BE2C (cell line): ENCODE data around the gene SEC16A.

Experiments used
- DNase-seq: peaks from one replicate; pipeline ENCODE4 v3.0.0-alpha.2; 2020
- H3K27me3 ChIP-seq: fragments of 250-450 bp; sonication (Bioruptor Pico); 2 replicates; pipeline ENCODE4 v1.5.1; 2020; ENCODE audit warnings: mild to moderate bottlenecking
- H3K36me3 ChIP-seq: fragments of 250-450 bp; sonication (Bioruptor Pico); 2 replicates; pipeline ENCODE4 v1.5.1; 2020; ENCODE audit warnings: mild to moderate bottlenecking
- H3K4me1 ChIP-seq: fragments of 250-450 bp; sonication (Bioruptor Pico); 2 replicates; pipeline ENCODE4 v1.5.1; 2020
- H3K4me3 ChIP-seq: 2 replicates; pipeline ENCODE4 v1.5.1; 2011; ENCODE audit warnings: low read depth, low read length
- H3K9me3 ChIP-seq: fragments of 250-450 bp; sonication (Bioruptor Pico); 2 replicates; pipeline ENCODE4 v1.5.1; 2020
- TF ChIP-seq, protein P1 (sequence below): IDR thresholded peaks from 2 replicates; pipeline ENCODE4 v1.5.1; 2012; ENCODE audit warnings: mild to moderate bottlenecking, low read depth, low read length

The SEC16A gene

DNA sequence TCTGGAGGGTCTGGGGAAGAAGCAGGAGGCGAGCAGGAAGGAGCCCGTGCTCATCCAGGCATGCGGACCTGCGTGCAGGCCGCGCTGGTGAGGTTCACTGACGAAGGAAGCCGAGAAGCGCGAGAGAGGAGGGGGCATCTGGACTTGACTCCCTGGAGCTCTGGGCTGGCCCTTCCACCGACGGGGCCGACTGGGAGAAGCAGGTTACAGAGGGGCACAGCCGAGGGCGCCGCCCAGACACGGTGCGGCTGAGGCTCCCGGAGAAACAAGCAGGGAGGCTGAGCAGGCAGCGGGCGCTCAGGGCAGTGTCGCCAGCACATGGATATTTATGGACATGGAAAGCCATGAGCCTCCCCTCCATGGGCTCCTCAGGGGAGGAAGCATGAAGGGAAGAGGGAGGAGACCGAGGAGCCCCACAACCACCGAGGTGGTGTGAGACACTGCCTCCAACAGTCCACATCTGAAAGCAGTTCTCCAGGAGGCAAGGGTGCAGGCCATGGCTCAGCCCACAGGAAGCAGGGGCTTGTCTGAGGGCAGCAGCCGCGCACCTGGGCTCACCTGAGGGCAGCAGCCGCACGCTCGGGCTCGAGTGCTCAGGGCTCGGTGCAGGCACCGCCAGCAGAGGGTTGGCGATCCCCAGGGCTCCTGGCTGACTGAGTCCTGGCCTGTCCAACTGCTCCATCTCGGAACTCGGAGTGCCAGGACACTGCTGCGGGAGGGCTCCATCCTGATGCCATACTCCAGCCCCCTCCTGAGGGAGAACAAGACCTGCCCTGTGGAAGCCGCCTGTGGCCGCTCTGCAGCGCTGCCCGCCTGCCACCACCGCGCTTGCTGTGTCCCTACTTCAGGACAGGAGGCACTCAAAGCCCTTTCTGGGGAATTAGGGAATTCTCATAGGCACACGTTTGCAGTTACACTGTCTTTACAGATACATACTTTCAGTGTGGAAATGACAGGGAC lies 27.5 kb downstream of the SEC16A start:
- no peaks in the 10 kb centered on the region for H3K4me1 ChIP-seq
- no peak for DNase-seq
- TF ChIP-seq, protein P1, sequence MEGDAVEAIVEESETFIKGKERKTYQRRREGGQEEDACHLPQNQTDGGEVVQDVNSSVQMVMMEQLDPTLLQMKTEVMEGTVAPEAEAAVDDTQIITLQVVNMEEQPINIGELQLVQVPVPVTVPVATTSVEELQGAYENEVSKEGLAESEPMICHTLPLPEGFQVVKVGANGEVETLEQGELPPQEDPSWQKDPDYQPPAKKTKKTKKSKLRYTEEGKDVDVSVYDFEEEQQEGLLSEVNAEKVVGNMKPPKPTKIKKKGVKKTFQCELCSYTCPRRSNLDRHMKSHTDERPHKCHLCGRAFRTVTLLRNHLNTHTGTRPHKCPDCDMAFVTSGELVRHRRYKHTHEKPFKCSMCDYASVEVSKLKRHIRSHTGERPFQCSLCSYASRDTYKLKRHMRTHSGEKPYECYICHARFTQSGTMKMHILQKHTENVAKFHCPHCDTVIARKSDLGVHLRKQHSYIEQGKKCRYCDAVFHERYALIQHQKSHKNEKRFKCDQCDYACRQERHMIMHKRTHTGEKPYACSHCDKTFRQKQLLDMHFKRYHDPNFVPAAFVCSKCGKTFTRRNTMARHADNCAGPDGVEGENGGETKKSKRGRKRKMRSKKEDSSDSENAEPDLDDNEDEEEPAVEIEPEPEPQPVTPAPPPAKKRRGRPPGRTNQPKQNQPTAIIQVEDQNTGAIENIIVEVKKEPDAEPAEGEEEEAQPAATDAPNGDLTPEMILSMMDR: no peak
- H3K4me3 ChIP-seq: no peak overlapping the region
- H3K27me3 ChIP-seq: no peaks in the 10 kb centered on the region
- H3K9me3 ChIP-seq: no peaks in the 10 kb centered on the region
- H3K36me3 ChIP-seq: peaks cover 63% of the 10 kb centered on the region

DNA sequence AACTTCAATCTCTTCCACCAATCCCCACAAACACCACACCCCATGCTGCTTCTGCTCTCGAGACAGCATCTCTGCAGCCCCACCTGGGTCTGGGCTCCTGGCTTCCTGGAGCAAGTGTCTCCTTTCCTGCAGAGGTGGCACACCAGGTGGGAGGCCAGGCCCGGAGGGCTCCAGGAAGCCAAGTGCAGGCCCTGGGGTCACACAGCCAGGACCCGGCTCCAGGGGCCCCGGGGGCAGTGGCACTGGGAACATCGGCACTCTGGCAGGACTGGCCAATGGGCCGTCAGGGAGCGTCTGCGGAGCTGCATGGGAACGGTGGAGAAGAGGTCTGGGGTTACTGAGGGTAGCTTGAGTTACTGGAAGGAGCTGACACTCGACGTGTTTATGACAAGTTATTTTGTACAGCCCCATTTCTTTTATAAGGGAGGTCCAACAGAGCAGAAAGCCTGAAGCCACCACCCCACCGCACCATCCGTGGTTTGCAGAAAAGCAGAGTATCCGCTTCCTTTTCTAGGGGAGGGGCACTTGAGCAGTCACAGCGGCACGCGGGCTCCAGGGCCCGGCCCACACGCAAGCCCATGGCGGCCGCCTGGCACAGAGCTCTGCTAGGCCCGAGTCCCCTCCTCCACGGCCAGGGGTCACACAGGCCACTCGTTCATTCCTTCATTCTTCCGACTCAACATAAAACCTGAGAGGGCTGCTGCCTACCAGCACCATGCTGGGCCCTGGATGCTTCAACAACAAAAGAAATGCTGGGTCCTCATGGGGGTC lies 28.6 kb downstream of the SEC16A start:
- Histone ChIP-seq H3K9me3 (no peaks in the 10 kb centered on the region), H3K4me3 (no peak overlapping the region), H3K36me3 (peaks cover 63% of the 10 kb centered on the region), H3K27me3 (no peaks in the 10 kb centered on the region), H3K4me1 (no peaks in the 10 kb centered on the region)
- TF ChIP-seq, protein P1: no peak
- DNase-seq: no peak

GRCh38 chr9:136453326-136453725 lies 29.5 kb downstream of the SEC16A start:
- H3K9me3 ChIP-seq: no peaks in the 10 kb centered on the region
- no peak overlapping the region for H3K4me3 ChIP-seq
- TF ChIP-seq, protein P1: no peak
- H3K27me3 ChIP-seq: no peaks in the 10 kb centered on the region
- H3K4me1 ChIP-seq: no peaks in the 10 kb centered on the region
- DNase-seq: no peak
- peaks cover 62% of the 10 kb centered on the region for H3K36me3 ChIP-seq

DNA sequence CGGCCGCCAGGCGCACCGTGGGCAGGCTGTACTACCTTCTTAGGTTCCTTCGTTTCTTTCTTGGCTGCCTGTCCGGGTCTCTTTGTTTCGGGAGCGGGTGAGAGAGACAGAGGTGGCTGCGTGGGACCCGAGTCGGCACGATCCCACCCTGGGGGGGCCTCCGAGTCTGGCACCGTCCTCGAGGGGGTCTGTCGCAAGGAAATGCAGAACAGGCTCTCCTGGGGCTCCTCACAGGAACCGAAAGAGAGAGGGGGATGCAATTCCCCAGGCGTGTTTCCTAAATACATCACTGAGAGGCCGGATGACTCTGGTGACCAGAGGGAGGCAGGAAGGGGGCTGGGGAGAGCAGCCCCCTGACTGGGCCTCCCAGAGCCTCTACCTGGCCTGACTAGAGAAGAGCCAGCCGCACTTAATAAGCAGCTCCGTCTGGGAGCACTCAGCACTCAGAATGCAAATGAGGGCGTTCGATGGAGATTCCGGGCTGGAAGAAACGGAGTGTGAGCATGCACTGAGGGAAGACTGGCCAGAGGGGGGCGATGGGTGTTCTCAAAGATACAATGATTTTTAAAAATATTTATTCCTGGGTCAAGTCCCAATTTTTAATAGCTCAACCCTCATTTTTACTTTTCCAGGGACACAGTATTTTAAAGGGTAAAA lies 31.5 kb downstream of the SEC16A start:
- Histone ChIP-seq H3K4me1 (no peaks in the 10 kb centered on the region), H3K36me3 (peaks cover 61% of the 10 kb centered on the region), H3K27me3 (no peaks in the 10 kb centered on the region), H3K4me3 (no peak overlapping the region), H3K9me3 (no peaks in the 10 kb centered on the region)
- no peak for DNase-seq
- TF ChIP-seq, protein P1: peak; percentile 5; the same call in 1 of the 2 replicates

GRCh38 chr9:136448655-136449054 lies 34.2 kb downstream of the SEC16A start:
- peaks cover 58% of the 10 kb centered on the region for H3K36me3 ChIP-seq
- TF ChIP-seq, protein P1: no peak
- H3K27me3 ChIP-seq: no peaks in the 10 kb centered on the region
- no peak for DNase-seq
- no peaks in the 10 kb centered on the region for H3K9me3 ChIP-seq
- H3K4me3 ChIP-seq: no peak overlapping the region
- H3K4me1 ChIP-seq: no peaks in the 10 kb centered on the region
